Ovary (tissue), 9 donors: Measurements from ENCODE around the gene BRD4. TPM values are rescaled to one million over a fixed set of nuclear protein-coding genes. Genes with fewer than 3 reads are reported as not detected.

Experiments used
- DNase-seq, 5 donors: peaks; one replicate each; pipeline ENCODE4 v3.0.0-alpha.2; 2019 to 2020
- H3K27ac ChIP-seq, 2 donors: fragments of 200-600 bp; one replicate each; pipeline versions ENCODE4 v1.5.1 to v1.8.0; 2019 to 2022
- H3K27me3 ChIP-seq: fragments of 200-600 bp; one replicate; pipeline ENCODE4 v1.8.0; 2022
- H3K36me3 ChIP-seq: fragments of 200-600 bp; sonication (generic); one replicate; pipeline ENCODE4 v1.5.1; 2019
- H3K4me1 ChIP-seq: one replicate; pipeline ENCODE4 v1.8.1; 2013; ENCODE audit warnings: mild to moderate bottlenecking, moderate library complexity; ENCODE audit not compliant: insufficient read depth
- H3K4me3 ChIP-seq: fragments of 200-600 bp; sonication (generic); one replicate; pipeline ENCODE4 v1.5.1; 2017
- H3K9me3 ChIP-seq, 2 donors: fragments of 200-600 bp in 1 of 2; sonication (generic) in 1 of 2; one replicate each; pipeline versions ENCODE4 v1.5.1 to v1.8.1; 2013 to 2019; ENCODE audit warnings: mild to moderate bottlenecking in 1 of 2, moderate library complexity in 1 of 2
- EP300 ChIP-seq: sonication (generic); formaldehyde crosslinking; IDR thresholded peaks from one replicate; pipeline ENCODE4 v1.6.1; 2017; ENCODE audit warnings: antibody characterized with exemption
- POLR2A ChIP-seq: fragments of 450-650 bp; IDR thresholded peaks from one replicate; pipeline ENCODE4 v1.6.1; 2017; ENCODE audit warnings: antibody characterized with exemption, mild to moderate bottlenecking, moderate library complexity
- WGBS, 3 donors: extraction: QIAGEN DNeasy Blood & Tissue Kit in 1 of 3; methylation state at CpG; one replicate each; pipeline versions ENCODE4 v1.1.5 to v1.1.7; 2013 to 2017; 5-methylcytosine and 5-hydroxymethylcytosine counted together
- intact Hi-C, 4 donors: fragments of 100-400 bp; cut with DNase I; formaldehyde crosslinking; loops; one replicate each; pipeline versions ENCODE4 v1.11.0 to v1.15.1; 2022 to 2023
- polyA plus RNA-seq, 2 donors: library from polyadenylated mRNA; stranded (reverse); fragments of 200-250 nt in 1 of 2; fragments of 350-450 nt in 1 of 2; fragmentation: Illumina TruSeq in 1 of 2; extraction: RNeasy Lipid Tissue Mini Kit (QIAGEN cat#74804) in 1 of 2; gene quantifications; one replicate each; pipeline ENCODE4 v1.2.3, GENCODE V29; 2013 to 2014
- total RNA-seq, 7 donors: library from RNA; depleted of rRNA in 2 of 7; stranded (reverse); fragments of >200 nt in 2 of 7; fragmentation: NEBNext Ultra II Directional in 3 of 7; extraction: Animal tissue kit (Norgen Biotek cat#: 25700) in 3 of 7; gene quantifications; one replicate each; pipeline versions ENCODE4 v1.1.0 to v1.2.4, GENCODE V29; 2016 to 2023
- TF ChIP-seq, protein P1 (sequence below), 3 donors: fragments of 450-650 bp in 2 of 3; fragments of 200-600 bp in 1 of 3; IDR thresholded peaks; one replicate each; pipeline versions ENCODE4 v1.5.1 to v1.8.0; 2016 to 2022; ENCODE audit warnings: antibody characterized with exemption in 3 of 3, mild to moderate bottlenecking in 1 of 3
- donor health status: DM: no; HTN: no; CAD: no; lungs with moderate emphysema.
- donor health status: DM: no; HTN: no; CAD: no.
- donor health status: Bipolar disorder and iron deficiency.
- donor health status: DM: yes; HTN: yes; CAD: no.
- donor health status: DM: no; HTN: no; CAD: no.
- donor health status: DM: yes; HTN: yes; CAD: no.

Gene BRD4
- total and polyA plus RNA-seq, 9 donors = 19.6 to 127 (median 90.4) TPM

DNA sequence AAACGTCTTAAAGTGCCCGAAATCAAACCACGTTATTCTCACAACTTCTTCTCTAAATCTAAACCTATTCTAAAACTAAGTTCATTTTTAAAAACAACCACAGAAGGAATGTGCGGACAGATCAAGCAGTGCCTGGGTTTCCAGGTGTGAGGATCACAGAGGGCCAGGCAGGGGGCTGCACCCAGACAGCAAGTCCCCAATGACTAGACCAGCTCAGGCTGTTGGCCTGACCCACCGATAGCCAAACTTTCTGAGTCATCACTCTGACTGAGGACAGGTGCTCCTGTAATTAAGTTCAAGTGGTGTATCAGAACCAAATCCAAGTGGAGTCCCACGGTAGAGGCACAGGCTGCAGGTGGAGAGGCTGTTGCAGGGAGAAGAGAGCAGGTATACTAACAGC is 62.5 kb downstream of the BRD4 start:
- 57 to 66% (median 58%) methylated on average over 6 of the region's 6 CpGs for WGBS, 3 donors
- Histone ChIP-seq H3K27me3 (no peaks in the 10 kb centered on the region), H3K4me3 (no peak overlapping the region), H3K27ac (no peak overlapping the region), H3K4me1 (peaks cover 40% of the 10 kb centered on the region), H3K9me3 (no peaks in the 10 kb centered on the region), H3K36me3 (no peaks in the 10 kb centered on the region)
- intact Hi-C loops = loop anchor here in 2 of 4 donors (5.0 to 10.0 kb wide), 3 partner anchors 55 to 295 kb away; no protein-coding TSS in a partner anchor
- DNase-seq = no peak
- TF ChIP-seq EP300 = no peak
- TF ChIP-seq, protein P1, sequence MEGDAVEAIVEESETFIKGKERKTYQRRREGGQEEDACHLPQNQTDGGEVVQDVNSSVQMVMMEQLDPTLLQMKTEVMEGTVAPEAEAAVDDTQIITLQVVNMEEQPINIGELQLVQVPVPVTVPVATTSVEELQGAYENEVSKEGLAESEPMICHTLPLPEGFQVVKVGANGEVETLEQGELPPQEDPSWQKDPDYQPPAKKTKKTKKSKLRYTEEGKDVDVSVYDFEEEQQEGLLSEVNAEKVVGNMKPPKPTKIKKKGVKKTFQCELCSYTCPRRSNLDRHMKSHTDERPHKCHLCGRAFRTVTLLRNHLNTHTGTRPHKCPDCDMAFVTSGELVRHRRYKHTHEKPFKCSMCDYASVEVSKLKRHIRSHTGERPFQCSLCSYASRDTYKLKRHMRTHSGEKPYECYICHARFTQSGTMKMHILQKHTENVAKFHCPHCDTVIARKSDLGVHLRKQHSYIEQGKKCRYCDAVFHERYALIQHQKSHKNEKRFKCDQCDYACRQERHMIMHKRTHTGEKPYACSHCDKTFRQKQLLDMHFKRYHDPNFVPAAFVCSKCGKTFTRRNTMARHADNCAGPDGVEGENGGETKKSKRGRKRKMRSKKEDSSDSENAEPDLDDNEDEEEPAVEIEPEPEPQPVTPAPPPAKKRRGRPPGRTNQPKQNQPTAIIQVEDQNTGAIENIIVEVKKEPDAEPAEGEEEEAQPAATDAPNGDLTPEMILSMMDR (IDR thresholded peaks at IDR 0.05) = no peak
- TF ChIP-seq POLR2A = no peak

DNA sequence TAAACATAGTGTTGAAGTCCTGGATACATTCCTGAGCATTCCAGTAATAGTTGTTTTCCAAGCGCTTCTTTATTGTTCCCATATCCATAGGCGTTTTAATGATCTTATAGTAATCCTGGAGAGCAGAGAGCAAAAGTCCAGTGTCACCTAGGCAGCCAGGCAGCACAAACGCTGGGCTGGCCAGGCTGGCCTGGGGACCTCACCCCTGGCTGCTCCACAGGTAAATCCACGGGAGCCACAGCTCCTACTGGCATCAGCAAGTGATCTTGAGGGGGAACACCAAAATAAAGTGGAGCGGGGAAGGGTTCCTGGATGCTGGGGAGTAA is 63.4 kb downstream of the BRD4 start:
- no peaks in the 10 kb centered on the region for H3K9me3 ChIP-seq
- H3K36me3 ChIP-seq = no peaks in the 10 kb centered on the region
- TF ChIP-seq, protein P1 (IDR thresholded peaks at IDR 0.05) = no peak
- TF ChIP-seq EP300 (no peak), POLR2A (no peak)
- no peaks in the 10 kb centered on the region for H3K27me3 ChIP-seq
- no peak overlapping the region for H3K4me3 ChIP-seq
- intact Hi-C loops = loop anchor here in 2 of 4 donors (5.0 to 10.0 kb wide), 3 partner anchors 56 to 296 kb away; no protein-coding TSS in a partner anchor
- peaks cover 37% of the 10 kb centered on the region for H3K4me1 ChIP-seq
- WGBS, 3 donors = 64 to 75% (median 68%) methylated on average over 5 of the region's 5 CpGs
- H3K27ac ChIP-seq = no peak overlapping the region
- no peak for DNase-seq

DNA sequence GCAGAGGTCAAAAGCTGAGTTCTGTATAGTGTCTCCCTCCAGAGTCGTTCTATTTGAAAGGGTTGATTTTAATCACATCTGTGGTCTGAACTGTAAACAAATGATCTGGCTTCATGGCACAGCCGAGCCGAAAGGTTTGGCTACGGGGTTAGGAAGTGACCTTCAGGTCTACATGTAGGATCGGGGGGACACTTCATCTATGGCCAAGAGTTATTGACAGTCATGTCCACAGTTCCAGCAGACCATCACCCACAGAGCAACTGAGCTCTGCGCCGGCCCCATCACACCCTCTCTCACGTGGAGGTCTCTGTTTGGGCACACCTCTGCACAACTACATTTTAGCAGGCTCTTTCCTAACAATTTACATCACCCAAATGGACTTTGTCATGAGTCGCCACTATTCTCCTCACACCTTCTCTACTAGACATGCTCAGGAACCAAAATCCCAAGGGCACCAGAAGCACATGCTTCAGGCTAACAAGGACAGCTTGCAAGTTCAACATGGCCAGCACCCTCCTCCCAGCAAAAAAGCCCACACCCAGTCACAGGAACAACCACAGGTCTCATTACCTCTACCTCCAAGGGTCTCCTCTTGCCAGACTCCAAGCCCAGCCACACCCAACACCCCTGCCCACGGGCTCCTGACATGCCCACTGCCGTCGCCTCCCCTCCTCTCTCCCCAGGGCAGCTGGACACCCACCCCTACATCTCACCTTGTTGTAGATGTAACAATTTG is 64.0 kb downstream of the BRD4 start:
- no peak overlapping the region for H3K4me3 ChIP-seq
- intact Hi-C loops = loop anchor here in 2 of 4 donors (5.0 to 10.0 kb wide), 3 partner anchors 56 to 296 kb away; no protein-coding TSS in a partner anchor
- no peaks in the 10 kb centered on the region for H3K27me3 ChIP-seq
- H3K27ac ChIP-seq = no peak overlapping the region
- no peaks in the 10 kb centered on the region for H3K9me3 ChIP-seq
- no peak for DNase-seq
- H3K4me1 ChIP-seq = peaks cover 36% of the 10 kb centered on the region
- H3K36me3 ChIP-seq = no peaks in the 10 kb centered on the region
- no peak for TF ChIP-seq POLR2A
- no peak for TF ChIP-seq EP300
- TF ChIP-seq, protein P1 (IDR thresholded peaks at IDR 0.05) = no peak
- 79 to 83% (median 82%) methylated on average over 12 of the region's 12 CpGs for WGBS, 3 donors

- DNase-seq = no peak
- intact Hi-C loops = loop anchor here in 2 of 4 donors (5.0 to 10.0 kb wide), 3 partner anchors 58 to 298 kb away; no protein-coding TSS in a partner anchor
- peak overlapping the region in 1 of 2 donors; percentile 13 for H3K27ac ChIP-seq
- TF ChIP-seq, protein P1 (IDR thresholded peaks at IDR 0.05) = no peak
- no peak for TF ChIP-seq EP300
- no peak for TF ChIP-seq POLR2A
- H3K27me3 ChIP-seq = no peaks in the 10 kb centered on the region
- H3K4me3 ChIP-seq = no peak overlapping the region
- WGBS, 3 donors = 87 to 95% (median 88%) methylated on average over 1 of the region's 1 CpG
- H3K9me3 ChIP-seq = no peaks in the 10 kb centered on the region
- peaks cover 30% of the 10 kb centered on the region for H3K4me1 ChIP-seq
- H3K36me3 ChIP-seq = no peaks in the 10 kb centered on the region
Measured at GRCh38 chr19:15266683-15267082, 65.7 kb downstream of the BRD4 start.
